Gastroesophageal sphincter (tissue), 4 donors: ENCODE measurements around the gene PTBP1. TPM values are rescaled to one million over a fixed set of nuclear protein-coding genes. Genes with fewer than 3 reads are reported as not detected.

Experiments used
- ATAC-seq: fragments of 150-250 bp; one replicate; pipeline ENCODE4 v1.9.1; 2016; ENCODE audit warnings: mild to moderate bottlenecking, moderate library complexity
- H3K27ac ChIP-seq, 4 donors: fragments of 200-600 bp; sonication (generic) in 3 of 4; 1 replicate in 3 of 4; 2 replicates in 1 of 4; pipeline ENCODE4 v1.5.1; 2016 to 2019
- H3K27me3 ChIP-seq: fragments of 200-600 bp; sonication (generic); one replicate; pipeline ENCODE4 v1.5.1; 2019
- H3K36me3 ChIP-seq, 2 donors: fragments of 200-600 bp; sonication (generic); one replicate each; pipeline ENCODE4 v1.5.1; 2019; ENCODE audit warnings: control low read depth in 1 of 2
- H3K4me1 ChIP-seq, 3 donors: fragments of 200-600 bp; sonication (generic); 1 replicate in 2 of 3; 2 replicates in 1 of 3; pipeline ENCODE4 v1.5.1; 2016 to 2019; ENCODE audit warnings: control low read depth in 2 of 3
- H3K4me3 ChIP-seq, 2 donors: fragments of 200-600 bp; sonication (generic); one replicate each; pipeline ENCODE4 v1.5.1; 2019; ENCODE audit warnings: mild to moderate bottlenecking in 1 of 2, moderate library complexity in 1 of 2
- H3K9me3 ChIP-seq, 3 donors: fragments of 200-600 bp; sonication (generic); one replicate each; pipeline ENCODE4 v1.5.1; 2017 to 2019; ENCODE audit warnings: control low read depth in 2 of 3
- EP300 ChIP-seq: sonication (generic); formaldehyde crosslinking; IDR thresholded peaks from one replicate; pipeline ENCODE4 v1.6.1; 2017; ENCODE audit warnings: antibody characterized with exemption, mild to moderate bottlenecking
- POLR2A ChIP-seq, 2 donors: fragments of 450-650 bp; IDR thresholded peaks; one replicate each; pipeline ENCODE4 v1.6.1; 2017; ENCODE audit warnings: antibody characterized with exemption in 2 of 2, mild to moderate bottlenecking in 2 of 2, moderate library complexity in 1 of 2
- POLR2AphosphoS5 ChIP-seq: sonication (generic); formaldehyde crosslinking; IDR thresholded peaks from one replicate; pipeline ENCODE4 v1.6.1; 2017; ENCODE audit warnings: antibody characterized with exemption
- WGBS, 2 donors: methylation state at CpG; one replicate each; pipeline ENCODE4 v1.1.5; 2018; ENCODE audit warnings: low coverage in 1 of 2; 5-methylcytosine and 5-hydroxymethylcytosine counted together
- total RNA-seq, 4 donors: library from RNA; depleted of rRNA; stranded (reverse); fragments of >200 nt; gene quantifications; one replicate each; pipeline ENCODE4 v1.1.0, GENCODE V29; 2016
- TF ChIP-seq, protein P1 (sequence below), 4 experiments: fragments of 200-600 bp in 2 of 4; fragments of 450-650 bp in 2 of 4; sonication (generic) in 1 of 4; IDR thresholded peaks; one replicate each; pipeline ENCODE4 v1.5.1; 2017 to 2019; ENCODE audit warnings: antibody characterized with exemption in 4 of 4, mild to moderate bottlenecking in 2 of 4, moderate library complexity in 2 of 4

The PTBP1 gene
- total RNA-seq, 4 donors from 2014 or later, result 68.6 to 95.6 (median 79.3) TPM

DNA sequence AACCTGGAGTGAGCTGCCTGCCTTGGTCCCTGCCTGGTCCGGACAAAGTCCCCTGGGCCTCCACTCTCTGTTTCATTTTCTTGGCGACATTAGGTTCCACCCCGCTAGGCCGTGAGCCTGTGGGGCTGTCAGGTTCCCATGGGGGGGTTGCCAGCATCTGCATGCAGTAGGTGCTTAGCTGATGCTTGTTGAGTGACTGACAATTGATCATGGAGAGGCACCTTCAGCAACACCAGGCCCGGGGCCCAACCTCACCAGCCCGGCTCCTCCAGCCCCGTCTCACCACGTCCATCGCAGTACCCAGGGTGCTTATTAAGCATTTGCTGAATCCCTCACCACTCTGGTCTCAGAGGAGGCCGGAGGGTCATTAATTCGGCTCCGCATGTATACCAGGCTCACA is 33.0 kb upstream of the PTBP1 start:
- H3K4me3 ChIP-seq, result no peak overlapping the region
- peaks cover 0 to 12% (median 0%) of the 10 kb centered on the region in 3 donors for H3K9me3 ChIP-seq
- H3K4me1 ChIP-seq, result no peaks in the 10 kb centered on the region
- H3K27ac ChIP-seq, result no peak overlapping the region
- WGBS, 2 donors, result 93% methylated on average over 5 of the region's 12 CpGs; no CpG with 5 or more reads in 1 of the 2 donors
- peaks cover 38% of the 10 kb centered on the region for H3K27me3 ChIP-seq
- no peaks in the 10 kb centered on the region for H3K36me3 ChIP-seq
- no peak for ATAC-seq
- TF ChIP-seq, protein P1, sequence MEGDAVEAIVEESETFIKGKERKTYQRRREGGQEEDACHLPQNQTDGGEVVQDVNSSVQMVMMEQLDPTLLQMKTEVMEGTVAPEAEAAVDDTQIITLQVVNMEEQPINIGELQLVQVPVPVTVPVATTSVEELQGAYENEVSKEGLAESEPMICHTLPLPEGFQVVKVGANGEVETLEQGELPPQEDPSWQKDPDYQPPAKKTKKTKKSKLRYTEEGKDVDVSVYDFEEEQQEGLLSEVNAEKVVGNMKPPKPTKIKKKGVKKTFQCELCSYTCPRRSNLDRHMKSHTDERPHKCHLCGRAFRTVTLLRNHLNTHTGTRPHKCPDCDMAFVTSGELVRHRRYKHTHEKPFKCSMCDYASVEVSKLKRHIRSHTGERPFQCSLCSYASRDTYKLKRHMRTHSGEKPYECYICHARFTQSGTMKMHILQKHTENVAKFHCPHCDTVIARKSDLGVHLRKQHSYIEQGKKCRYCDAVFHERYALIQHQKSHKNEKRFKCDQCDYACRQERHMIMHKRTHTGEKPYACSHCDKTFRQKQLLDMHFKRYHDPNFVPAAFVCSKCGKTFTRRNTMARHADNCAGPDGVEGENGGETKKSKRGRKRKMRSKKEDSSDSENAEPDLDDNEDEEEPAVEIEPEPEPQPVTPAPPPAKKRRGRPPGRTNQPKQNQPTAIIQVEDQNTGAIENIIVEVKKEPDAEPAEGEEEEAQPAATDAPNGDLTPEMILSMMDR (IDR thresholded peaks at IDR 0.05), result no peak
- TF ChIP-seq EP300 (no peak), POLR2AphosphoS5 (no peak), POLR2A (IDR thresholded peaks at IDR 0.05) (no peak)

DNA sequence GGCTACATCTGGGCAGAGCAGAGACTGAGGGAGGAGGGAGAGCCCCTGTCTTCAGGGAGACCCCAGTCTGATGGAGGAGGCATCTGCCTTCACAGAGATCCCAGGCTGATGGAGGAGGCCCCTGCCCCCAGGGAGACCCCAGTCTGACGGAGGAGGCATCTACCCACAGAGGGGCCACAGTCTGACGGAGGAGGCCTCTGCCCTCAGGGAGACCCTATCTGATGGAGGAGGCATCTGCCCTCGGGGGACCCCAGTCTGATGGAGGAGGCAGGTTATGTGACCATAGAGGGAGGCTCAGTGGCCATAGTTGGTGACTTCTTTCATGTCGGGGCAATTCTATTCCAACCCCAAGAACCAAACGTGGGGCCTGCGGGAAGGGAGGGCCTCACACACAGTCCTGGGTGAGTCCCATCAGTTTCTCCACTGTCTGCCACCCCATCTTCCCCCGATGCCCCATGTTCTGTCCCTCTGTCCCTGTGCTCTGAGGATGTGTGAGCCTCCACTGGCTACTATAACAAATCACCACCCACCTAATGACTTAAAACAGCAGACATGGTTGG is 32.0 kb upstream of the PTBP1 start:
- Histone ChIP-seq H3K4me1 (peaks cover 0 to 1% (median 0%) of the 10 kb centered on the region in 3 donors), H3K36me3 (no peaks in the 10 kb centered on the region)
- no peak for ATAC-seq

DNA sequence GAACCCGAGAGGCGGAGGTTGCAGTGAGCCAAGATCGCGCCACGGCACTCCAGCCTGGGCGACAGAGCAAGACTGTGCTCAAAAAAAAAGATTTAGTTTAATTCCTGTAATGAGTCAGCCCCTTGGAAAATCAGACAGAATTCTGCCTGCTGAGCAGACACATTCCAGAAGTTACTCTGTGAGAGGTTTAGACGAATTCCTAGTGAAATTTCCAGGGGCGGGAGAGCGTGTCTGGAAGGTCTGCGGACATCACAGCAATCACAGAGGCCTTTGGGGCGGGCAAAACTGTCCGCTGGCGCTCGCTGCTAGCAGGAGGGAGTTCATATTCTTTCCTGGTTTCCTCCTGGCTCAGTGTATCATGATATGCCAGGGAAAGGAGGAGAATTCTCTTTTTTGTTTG is 28.8 kb upstream of the PTBP1 start:
- Histone ChIP-seq H3K36me3 (no peaks in the 10 kb centered on the region), H3K9me3 (no peaks in the 10 kb centered on the region), H3K4me1 (peaks cover 0 to 11% (median 0%) of the 10 kb centered on the region in 3 donors), H3K27me3 (peaks cover 48% of the 10 kb centered on the region), H3K4me3 (no peak overlapping the region), H3K27ac (peak overlapping the region in 1 of 4 donors; percentile 1)
- peak; percentile 22 for ATAC-seq
- 40% methylated on average over 14 of the region's 14 CpGs; no CpG with 5 or more reads in 1 of the 2 donors for WGBS, 2 donors
- TF ChIP-seq EP300 (no peak), POLR2AphosphoS5 (no peak), POLR2A (IDR thresholded peaks at IDR 0.05) (no peak)
- TF ChIP-seq, protein P1 (IDR thresholded peaks at IDR 0.05), result no peak

More for the DNA sequence above, 32.0 kb upstream of the PTBP1 start:
- peaks cover 43% of the 10 kb centered on the region for H3K27me3 ChIP-seq
- no peak overlapping the region for H3K27ac ChIP-seq
- WGBS, 2 donors, result 50 to 60% methylated on average over 1 to 2 of the region's 7 CpGs
- TF ChIP-seq POLR2A (IDR thresholded peaks at IDR 0.05) (no peak), EP300 (no peak), POLR2AphosphoS5 (no peak)
- TF ChIP-seq, protein P1 (IDR thresholded peaks at IDR 0.05), result no peak
- H3K9me3 ChIP-seq, result peaks cover 0 to 6% (median 0%) of the 10 kb centered on the region in 3 donors
- H3K4me3 ChIP-seq, result no peak overlapping the region

DNA sequence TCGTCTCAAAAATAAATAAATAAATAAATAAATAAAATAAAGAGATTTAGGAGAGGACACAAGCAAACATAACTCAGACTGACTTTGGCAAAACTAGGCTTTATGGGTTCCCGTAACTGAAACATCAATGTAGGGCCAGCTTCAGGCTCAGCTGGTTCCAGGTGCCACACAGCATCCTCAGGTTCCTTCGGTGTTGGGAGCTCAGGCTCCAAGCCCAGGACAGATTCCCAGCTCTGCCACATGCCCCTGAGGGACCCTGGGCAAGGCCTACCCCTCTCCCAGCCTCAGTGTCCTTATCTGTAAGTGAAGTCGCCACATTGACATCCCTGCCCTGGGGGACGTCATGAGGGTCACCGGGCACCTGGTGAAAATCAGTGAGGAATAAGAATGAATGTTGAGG is 27.6 kb upstream of the PTBP1 start:
- Histone ChIP-seq H3K4me3 (no peak overlapping the region), H3K4me1 (peaks cover 0 to 11% (median 0%) of the 10 kb centered on the region in 3 donors), H3K27me3 (peaks cover 41% of the 10 kb centered on the region), H3K27ac (no peak overlapping the region), H3K9me3 (no peaks in the 10 kb centered on the region), H3K36me3 (no peaks in the 10 kb centered on the region)
- WGBS, 2 donors, result 85 to 86% methylated on average over 2 to 3 of the region's 6 CpGs
- no peak for ATAC-seq
- no peak for TF ChIP-seq POLR2AphosphoS5
- TF ChIP-seq EP300, result no peak
- TF ChIP-seq POLR2A (IDR thresholded peaks at IDR 0.05), result no peak
- TF ChIP-seq, protein P1 (IDR thresholded peaks at IDR 0.05), result no peak

DNA sequence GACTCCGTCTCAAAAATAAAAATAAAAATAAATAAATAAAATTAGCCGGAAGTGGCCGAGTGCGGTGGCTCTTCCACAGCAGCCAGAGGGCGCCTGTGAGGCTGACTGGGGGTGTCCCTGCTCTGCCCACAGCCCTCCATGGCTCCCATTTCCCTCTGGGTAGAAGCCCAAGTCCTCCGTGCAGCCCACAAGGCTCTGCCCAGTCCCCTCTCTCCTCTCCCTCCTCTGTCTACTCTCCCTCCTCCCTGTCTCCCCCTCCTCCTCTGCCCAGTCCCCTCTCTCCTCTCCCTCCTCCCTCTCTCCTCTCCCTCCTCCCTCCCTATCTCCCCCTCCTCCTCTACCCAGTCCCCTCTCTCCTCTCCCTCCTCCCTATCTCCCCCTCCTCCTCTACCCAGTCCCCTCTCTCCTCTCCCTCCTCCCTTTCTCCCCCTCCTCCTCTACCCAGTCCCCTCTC is 25.9 kb upstream of the PTBP1 start:
- no peak overlapping the region for H3K27ac ChIP-seq
- ATAC-seq, result no peak
- H3K4me1 ChIP-seq, result peaks cover 0 to 11% (median 0%) of the 10 kb centered on the region in 3 donors
- TF ChIP-seq, protein P1 (IDR thresholded peaks at IDR 0.05), result peak in 2 of 4 experiments; percentile 42 to 59
- no peak for TF ChIP-seq POLR2AphosphoS5
- TF ChIP-seq EP300, result no peak
- H3K4me3 ChIP-seq, result no peak overlapping the region
- peaks cover 32% of the 10 kb centered on the region for H3K27me3 ChIP-seq
- H3K36me3 ChIP-seq, result no peaks in the 10 kb centered on the region
- 11% methylated on average over 6 of the region's 6 CpGs; no CpG with 5 or more reads in 1 of the 2 donors for WGBS, 2 donors
- H3K9me3 ChIP-seq, result no peaks in the 10 kb centered on the region
